Measurements from ENCODE around the gene WDR88.
"Not testable (repeated sequence)": the region's sequence is repeated elsewhere in the genome, so short reads cannot be mapped to it uniquely, and the experiment has no call there.

The WDR88 gene

DNA sequence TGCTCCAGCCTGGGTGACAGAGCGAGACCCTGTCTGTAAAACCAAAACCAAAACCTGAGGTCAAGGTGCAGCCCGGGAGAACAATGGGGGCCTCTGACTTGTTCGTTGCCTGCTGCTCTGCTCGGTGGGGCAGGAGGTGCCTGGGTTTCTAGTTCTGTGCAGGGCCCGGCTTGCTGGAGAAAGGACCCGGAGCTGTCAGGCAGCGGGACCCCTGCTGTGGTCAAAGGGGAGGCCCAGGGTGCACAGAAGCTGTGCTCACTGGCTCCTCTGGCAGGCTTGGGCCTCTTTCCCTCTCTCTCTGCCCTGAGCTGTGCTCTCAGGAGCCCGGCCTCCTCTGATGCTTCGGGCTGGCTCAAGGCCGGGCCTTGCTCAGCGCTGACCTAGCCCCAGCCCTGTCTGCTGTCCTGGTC, 65.7 kb downstream of the WDR88 start:
- DNase-seq (ENCODE audit: low read depth) = no peak

DNA sequence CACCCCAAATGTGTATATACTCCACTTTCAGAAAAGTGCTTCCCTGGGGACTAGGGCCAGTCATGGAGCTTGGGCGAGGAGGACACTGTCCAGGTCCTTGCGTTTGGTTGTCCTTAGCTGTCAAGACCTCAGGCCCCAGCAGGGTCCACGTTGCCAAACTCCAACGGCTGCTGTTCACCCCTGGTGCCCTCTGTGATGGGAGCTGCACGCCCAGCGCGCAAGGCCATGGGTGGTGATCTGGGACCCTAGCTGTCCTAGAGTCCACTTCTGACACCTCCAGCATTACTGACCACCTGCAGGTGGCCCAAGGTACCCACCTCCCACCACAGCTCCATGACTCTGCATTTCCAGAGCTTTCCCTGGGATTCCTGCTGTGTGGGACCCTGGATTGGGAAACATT, 66.3 kb downstream of the WDR88 start:
- DNase-seq (ENCODE audit: low read depth) = no peak

DNA sequence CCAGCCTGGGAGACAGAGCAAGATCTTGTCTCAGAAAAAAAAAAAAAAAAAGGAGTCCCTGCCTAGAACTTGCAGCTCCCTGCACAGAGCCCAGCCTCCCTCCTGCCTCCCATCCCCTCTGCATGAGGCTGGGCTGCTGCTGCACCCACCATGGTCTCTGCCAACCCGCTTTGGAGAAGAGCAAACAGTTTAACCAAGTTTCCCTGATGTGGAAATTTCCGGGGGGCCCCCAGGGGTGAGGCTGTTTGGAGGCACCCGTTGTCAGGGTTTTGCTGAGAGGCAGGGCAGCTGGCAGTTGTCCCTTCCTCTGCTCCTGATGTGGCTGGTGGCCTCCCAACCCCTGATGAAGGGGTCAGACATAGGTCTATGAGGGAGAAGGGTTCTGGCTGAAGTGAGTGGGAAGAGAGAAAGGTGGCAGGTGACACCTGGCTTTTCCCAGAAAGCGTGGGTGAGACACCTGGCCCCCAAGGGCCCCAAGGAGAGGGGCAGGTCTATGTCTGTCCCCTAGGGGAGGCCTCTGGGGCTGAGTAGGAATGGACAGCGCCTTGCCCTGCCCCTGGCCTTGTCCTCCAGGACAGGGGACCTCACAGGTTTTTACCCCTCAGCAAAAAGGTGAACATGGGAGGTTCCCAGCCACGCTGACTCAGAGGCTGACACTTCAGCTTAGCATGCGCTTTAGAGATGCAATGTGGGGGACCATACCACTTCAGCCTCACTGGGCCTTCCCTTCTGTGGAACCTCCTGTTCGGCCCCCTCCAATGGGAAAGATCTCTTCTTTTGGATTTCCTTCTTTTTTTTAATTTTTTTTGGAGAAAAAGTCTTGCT, 67.7 kb downstream of the WDR88 start:
- DNase-seq (ENCODE audit: low read depth) = no peak

DNA sequence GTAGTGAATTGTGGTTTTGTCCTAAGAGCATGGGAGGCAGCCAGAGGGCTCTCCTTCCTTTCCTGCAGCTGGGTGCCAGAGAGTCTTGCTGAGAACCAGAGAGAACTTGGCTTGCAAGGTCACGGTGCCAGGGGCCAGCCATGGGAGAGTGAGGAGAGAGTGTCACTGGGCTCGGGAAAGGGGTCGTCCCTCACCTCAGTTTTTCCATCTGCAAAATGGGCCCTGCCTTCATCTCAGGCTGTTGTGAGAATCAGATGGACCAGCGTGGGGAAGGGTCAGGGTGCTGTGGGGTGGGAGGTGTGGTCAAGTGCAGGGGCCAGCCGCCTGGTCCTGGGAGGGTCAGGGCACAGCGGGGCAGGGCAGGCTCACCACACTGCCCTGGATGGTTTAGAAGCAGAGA, 69.6 kb downstream of the WDR88 start:
- no peak for DNase-seq (ENCODE audit: low read depth)

DNA sequence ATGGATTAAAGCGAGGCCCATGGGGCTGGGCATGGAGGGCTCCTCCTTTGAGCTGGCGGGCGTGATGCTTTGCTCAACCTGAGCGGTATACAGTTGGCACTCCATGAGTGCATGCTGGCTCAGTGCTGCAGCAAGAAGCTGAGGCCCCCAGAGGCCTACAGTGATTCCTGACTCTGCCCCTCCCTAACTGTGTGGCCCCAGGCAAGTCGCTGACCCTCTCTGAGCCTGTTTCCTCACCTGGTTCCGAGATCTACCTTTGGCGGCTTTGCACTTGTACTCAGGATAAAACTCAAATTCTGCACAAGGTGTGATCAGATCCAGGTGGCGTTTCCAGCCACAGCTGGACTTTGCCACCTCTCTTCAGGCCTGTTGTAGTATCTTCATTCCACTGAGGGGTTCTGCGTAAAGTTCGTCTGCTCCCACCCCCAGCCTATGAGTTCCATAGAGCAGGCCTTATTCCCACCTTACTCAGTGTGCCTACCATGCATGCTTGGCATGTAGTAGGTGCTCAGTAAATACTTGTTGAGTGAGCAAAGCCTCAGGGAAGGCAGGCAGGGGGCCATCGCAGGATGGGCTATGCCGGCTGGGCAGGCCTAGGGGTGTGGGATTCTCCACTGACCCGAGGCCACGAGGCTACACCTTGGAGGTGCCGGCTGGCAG, 70.1 kb downstream of the WDR88 start:
- DNase-seq (ENCODE audit: low read depth) = no peak

DNA sequence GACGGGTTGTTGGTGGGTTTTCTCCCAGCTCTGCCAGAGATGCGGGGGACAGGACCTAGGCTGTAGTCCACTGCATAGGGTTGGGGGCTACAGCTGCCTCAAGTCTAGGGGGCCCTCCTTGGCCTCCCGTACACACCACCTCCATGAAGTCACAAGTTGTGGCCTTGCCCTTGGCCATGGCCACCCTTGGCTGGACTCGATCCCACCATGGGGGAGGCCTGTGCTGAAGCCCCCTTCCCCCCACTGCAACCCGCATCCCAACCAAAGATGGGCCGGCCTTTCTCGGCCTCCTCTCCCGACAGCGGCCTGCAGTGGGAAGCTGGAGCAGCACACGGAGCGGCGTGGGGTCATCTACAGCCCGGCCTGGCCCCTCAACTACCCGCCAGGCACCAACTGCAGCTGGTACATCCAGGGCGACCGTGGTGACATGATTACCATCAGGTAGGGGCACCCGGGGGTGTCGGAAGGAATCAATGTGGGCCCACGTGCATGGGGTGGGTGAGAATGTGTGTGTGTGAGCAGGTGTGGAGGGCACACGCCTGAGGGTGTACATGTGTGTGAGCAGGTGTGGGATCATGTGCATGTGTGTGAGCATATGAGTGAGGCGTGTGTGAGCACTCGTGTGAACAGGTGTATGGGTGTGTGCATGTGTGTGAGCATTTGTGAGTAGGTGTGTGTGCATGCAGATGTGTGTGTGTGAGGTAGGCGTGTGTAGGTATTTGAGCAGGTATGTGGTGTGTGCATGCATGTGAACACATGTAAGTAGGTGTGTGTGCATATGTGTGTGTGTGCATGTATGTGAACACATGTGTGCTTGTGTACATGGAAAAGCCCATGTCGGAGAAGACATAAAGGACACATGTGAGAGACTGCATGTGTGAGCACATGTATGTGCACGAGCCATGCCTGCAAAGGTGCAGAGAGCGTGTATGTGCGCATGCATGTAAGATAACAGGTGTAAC, 70.9 kb downstream of the WDR88 start:
- DNase-seq (ENCODE audit: low read depth) = no peak

DNA sequence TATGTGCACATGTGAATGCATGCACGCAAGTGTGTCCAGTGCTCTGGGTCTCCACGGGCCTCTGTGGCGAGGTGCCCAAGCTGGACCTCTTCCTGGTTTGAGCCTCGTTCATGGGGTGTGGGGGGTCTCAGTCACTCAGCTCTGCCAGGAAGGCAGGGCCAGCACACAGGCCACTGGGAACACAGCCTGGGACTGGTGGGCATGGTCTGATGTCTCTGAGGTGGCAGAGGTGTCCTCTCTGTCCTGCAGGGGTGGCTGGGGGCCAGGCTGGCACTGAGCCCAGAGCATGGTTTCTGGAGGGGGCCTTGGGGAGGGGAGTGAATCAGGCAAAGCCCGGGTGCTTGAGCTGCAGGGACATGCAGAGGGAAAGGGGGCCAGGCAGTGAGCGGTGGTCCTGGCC, 71.6 kb downstream of the WDR88 start:
- DNase-seq (ENCODE audit: low read depth) = no peak

DNA sequence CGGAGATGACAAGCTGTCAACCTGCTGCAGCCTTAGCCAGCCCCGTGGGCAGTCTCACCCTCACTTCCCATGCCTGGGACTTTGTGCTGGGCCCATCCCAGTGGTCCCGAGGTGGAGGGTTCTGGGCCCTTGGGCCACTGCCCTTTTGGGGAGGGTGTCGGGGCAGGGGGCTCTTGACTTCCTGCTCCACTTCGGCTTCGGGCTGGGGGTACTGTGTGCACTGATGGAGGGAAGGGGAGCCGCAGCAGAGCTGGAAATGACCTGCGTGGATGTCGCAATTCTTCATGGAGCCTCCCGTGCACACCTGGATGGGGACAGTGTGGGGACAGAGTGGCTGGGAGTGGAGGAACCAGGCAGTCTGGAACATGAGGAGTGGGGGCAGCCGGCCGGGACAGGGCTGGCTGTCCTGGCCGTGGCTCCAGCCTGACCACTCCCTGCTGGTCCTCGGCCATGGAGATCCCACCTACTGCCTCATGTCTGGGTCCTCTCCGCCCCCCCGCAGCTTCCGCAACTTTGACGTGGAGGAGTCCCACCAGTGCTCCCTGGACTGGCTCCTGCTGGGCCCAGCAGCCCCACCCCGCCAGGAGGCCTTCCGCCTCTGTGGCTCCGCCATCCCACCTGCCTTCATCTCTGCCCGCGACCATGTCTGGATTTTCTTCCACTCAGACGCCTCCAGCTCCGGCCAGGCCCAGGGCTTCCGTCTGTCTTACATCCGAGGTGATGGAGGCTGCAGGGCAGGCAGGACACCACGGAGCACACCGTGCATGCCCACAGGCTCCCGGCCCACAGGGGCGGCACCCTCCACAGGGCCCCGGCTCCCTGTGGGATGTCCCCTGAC, 72.4 kb downstream of the WDR88 start:
- no peak for DNase-seq (ENCODE audit: low read depth)

DNA sequence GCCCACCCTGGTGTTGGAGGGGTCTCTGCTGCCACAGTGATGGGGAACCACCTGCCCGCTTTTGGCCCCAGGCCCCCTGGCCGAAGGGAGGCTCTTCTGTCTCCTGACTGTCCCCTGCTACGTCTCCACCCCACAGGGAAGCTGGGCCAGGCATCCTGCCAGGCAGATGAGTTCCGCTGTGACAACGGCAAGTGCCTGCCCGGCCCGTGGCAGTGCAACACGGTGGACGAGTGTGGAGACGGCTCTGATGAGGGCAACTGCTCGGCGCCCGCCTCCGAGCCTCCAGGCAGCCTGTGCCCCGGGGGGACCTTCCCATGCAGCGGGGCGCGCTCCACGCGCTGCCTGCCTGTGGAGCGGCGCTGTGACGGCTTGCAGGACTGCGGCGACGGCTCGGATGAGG, 73.2 kb downstream of the WDR88 start:
- no peak for DNase-seq (ENCODE audit: low read depth)

DNA sequence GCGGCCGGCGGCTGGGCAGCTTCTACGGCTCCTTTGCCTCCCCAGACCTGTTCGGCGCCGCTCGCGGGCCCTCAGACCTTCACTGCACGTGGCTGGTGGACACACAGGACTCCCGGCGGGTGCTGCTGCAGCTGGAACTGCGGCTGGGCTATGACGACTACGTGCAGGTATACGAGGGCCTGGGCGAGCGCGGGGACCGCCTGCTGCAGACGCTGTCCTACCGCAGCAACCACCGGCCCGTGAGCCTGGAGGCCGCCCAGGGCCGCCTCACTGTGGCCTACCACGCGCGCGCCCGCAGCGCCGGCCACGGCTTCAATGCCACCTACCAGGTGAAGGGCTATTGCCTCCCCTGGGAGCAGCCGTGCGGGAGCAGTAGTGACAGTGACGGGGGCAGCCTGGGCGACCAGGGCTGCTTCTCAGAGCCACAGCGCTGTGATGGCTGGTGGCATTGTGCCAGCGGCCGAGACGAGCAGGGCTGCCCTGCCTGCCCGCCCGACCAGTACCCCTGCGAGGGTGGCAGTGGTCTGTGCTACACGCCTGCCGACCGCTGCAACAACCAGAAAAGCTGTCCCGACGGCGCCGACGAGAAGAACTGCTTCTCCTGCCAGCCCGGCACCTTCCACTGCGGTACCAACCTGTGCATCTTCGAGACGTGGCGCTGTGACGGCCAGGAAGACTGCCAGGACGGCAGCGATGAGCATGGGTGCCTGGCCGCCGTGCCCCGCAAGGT, 73.8 kb downstream of the WDR88 start:
- no peak for DNase-seq (ENCODE audit: low read depth)

DNA sequence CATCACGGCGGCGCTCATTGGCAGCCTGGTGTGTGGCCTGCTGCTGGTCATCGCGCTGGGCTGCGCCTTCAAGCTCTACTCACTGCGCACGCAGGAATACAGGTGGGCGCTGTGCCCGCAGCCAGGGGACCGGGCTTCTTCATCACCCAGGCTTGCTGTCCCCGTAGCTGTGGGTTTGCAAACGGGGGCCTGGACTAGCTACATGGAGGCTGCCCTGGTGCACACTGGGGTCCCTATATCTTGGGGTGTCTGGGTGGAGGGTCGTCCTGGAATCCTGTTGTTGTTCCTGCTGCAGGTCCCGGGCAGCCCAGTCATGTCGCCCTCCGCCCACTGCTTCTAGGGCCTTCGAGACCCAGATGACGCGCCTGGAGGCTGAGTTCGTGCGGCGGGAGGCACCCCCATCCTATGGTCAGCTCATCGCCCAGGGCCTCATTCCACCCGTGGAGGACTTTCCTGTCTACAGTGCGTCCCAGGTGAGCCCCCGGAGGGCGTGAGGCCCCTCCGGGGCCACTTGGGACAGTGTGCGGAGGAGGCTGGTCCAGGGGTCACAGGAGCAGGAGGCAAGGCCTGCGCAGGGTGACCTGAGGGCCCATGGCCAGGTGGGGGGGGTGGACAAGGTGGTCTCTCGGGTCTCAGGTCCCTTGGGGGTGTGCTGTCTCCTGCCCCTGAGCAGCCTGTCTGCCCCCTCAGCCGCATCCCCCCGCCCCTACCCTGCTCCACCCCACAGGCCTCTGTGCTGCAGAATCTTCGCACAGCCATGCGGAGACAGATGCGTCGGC, 74.5 kb downstream of the WDR88 start:
- DNase-seq (ENCODE audit: low read depth) = no peak

DNA sequence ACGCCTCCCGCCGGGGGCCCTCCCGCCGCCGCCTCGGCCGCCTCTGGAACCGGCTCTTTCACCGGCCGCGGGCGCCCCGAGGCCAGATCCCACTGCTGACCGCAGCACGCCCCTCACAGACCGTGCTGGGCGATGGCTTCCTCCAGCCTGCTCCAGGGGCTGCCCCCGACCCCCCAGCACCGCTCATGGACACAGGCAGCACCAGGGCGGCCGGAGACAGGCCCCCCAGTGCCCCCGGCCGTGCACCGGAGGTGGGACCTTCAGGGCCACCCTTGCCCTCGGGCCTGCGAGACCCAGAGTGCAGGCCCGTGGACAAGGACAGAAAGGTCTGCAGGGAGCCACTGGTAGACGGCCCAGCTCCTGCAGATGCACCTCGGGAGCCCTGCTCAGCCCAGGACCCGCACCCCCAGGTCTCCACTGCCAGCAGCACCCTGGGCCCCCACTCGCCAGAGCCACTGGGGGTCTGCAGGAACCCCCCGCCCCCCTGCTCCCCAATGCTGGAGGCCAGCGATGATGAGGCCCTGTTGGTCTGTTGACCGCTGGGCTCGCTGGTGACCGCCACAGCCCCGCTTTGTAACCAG, 75.2 kb downstream of the WDR88 start:
- DNase-seq (ENCODE audit: low read depth) = no peak

DNA sequence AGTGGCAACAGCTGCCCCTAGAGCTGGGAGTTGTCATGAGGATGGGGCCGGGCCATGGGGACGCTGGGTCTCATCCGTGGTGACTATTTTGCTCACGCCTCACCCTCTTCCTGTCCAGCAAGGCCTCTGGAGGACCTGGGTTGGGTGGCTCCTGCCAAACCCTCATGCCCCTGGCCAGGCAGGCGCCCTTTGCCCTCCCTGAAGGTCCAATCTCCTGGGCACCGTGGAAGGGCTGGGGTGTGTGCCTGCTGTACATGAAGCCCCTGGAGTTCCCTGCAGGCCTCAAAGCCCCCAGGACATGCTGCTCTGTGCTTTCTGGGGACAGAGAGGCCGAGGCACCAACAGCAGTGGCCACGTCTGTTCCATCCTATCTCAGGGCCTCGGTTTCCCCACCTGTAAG, 76.0 kb downstream of the WDR88 start:
- DNase-seq (ENCODE audit: low read depth) = no peak

DNA sequence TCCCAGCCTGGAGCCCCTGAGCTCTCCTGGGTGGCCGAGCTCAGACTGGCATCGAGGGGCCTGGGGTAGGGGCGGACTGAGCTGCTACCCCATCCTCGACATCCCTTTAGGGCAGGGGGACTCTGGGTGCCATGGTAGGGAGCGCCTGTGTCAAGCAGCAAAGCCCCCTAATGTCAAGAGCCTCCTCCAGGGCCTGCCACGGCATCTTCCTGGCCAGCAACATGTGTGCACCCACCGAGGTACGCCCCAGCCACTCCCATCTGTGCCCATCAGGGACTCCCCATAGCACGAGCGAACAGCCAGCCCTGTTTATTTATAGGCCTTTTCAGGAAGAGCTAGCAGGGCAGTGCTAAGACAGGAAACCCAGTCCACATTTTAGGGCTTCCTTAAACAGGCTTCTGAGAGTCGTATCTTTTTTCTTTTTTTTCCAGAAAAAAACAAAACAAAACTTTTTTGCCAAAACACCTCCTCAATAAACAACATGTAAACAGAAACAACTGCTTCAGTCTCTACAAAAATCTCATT, 76.5 kb downstream of the WDR88 start:
- DNase-seq (ENCODE audit: low read depth) = no peak

DNA sequence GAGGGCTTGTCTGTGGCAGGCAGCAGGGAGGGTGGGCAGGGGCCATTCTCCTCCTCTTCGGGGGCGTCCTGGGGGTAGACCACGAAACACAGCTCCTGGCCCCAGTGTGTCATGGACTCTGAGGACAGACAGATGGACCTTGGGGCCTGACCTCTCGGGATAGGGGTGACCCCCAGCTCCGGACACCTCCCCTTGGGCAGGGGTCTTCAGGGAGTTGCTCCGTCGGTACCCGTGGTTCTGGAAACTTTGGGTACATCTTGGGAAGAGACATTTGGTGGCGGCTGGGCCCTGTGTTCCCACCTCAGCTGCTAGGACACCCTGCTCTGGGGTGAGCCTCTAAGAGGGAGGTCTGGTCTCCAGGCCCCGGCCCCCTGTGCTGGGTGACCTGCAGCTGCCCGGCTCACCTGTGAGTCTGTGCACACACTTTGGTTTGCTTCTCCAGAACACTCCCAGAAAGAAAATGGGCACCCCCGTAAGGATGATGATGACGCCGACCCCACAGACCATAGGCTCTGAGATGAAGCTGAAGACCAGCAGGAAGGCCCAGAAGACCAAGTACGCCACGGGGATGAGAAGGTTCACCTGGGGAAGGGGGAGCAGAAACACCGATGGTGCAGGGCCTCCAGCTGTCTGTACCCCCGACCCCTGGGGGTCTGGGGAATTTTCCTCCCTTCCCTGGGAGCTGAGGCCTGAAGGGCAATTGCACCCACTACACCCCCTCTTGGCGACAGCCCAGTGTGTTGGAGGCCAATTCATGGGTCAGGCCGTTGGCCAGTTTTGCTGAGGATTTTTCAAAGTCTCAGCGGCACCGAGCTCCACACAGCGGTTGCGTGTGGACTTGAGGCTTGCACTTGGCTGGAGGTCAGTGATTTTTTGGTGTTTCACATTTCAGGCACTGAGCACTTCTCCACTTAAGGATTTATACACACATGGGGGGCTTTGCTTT, 77.3 kb downstream of the WDR88 start:
- no peak for DNase-seq (ENCODE audit: low read depth)

DNA sequence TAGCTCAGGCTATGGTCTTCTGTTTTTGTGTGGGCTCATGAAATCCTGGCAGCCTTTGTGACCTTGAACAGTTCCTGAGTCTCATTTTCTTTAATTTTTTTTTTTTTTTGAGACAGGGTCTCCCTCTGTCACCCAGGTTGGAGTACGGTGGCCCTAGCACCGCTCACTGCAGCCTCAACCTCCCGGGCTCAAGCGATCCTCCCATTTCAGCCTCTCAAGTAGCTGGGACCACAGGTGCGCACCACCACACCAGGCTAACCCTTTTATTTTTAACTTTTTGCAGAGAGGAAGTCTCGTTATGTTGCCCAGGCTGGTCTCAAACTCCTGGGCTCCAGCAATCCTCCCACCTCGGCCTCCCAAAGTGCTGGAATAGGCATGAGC, 77.9 kb downstream of the WDR88 start:
- not testable (repeated sequence) for DNase-seq (ENCODE audit: low read depth)

DNA sequence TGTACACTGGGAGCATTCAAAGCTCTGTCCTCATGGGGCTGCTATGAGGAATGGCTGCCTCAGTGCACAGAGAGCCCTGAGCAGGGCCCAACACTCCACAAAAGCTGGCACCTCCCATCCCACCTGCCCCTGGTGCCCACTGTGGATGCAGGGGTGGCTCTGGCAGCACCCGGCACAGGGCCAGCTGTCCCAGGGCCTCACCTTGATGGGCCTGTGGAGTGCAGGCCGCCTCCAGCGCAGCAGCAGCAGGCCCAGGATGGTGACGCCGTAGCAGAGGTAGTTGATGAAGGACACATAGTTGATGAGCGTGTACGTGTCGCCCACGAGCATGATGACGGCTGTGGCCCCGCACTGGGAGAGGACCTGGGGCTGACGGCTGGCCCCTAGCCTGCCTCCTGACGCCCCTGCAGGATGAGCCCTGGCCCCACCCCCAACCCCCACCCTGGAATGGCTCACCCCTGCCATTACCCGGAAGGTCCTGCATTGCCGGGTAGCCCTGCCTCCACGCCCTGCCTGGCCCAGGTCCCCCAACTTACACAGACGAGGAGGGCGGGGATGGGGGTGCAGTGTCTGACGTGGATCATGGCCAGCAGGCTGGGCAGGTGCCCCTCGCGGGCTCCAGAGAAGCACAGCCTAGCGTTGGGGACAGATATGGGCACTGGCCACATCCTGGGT, 78.5 kb downstream of the WDR88 start:
- DNase-seq (ENCODE audit: low read depth) = no peak
